GM19025 (cell line): ENCODE results near the gene ASTN2.
A peak's percentile ranks its signal among the peaks of the same experiment; 100 is the strongest.

Source experiments
- ATAC-seq: cut with Tn5 transposase; IDR thresholded peaks from one replicate; pipeline ENCODE4 v1.9.1; 2021; ENCODE audit warnings: mild to moderate bottlenecking, low read depth, moderate library complexity; ENCODE audit not compliant: unreplicated experiment

Gene ASTN2

GRCh38 chr9:116524778-116525470 is 889.9 kb downstream of the ASTN2 start:
- ATAC-seq = no peak

- ATAC-seq = no peak
Observed at GRCh38 chr9:116520218-116520617, 894.6 kb downstream of the ASTN2 start.

- no peak for ATAC-seq
Observed at GRCh38 chr9:116516456-116516855, 898.4 kb downstream of the ASTN2 start.

GRCh38 chr9:116515541-116515940 is 899.3 kb downstream of the ASTN2 start:
- ATAC-seq = no peak

GRCh38 chr9:116506685-116507084 is 908.2 kb downstream of the ASTN2 start:
- no peak for ATAC-seq

- ATAC-seq = peak; percentile 95
Observed at GRCh38 chr9:116504893-116505480, 909.9 kb downstream of the ASTN2 start.

- ATAC-seq = no peak
Observed at GRCh38 chr9:116504081-116504480, 910.8 kb downstream of the ASTN2 start.

- ATAC-seq = no peak
Observed at GRCh38 chr9:116502746-116503145, 912.1 kb downstream of the ASTN2 start.

- ATAC-seq = no peak
Observed at GRCh38 chr9:116501871-116502270, 913.0 kb downstream of the ASTN2 start.

GRCh38 chr9:116499986-116500871 is 914.6 kb downstream of the ASTN2 start:
- ATAC-seq = no peak

GRCh38 chr9:116499434-116499833 is 915.4 kb downstream of the ASTN2 start:
- no peak for ATAC-seq

- no peak for ATAC-seq
Observed at GRCh38 chr9:116497095-116497890, 917.6 kb downstream of the ASTN2 start.

GRCh38 chr9:116496167-116496566 is 918.7 kb downstream of the ASTN2 start:
- no peak for ATAC-seq

- no peak for ATAC-seq
Observed at GRCh38 chr9:116495725-116496124, 919.1 kb downstream of the ASTN2 start.

GRCh38 chr9:116494815-116495634 is 919.8 kb downstream of the ASTN2 start:
- no peak for ATAC-seq

GRCh38 chr9:116493183-116493860 is 921.5 kb downstream of the ASTN2 start:
- ATAC-seq = no peak

- ATAC-seq = no peak
Observed at GRCh38 chr9:116491659-116492058, 923.2 kb downstream of the ASTN2 start.

GRCh38 chr9:116491219-116491618 is 923.6 kb downstream of the ASTN2 start:
- ATAC-seq = no peak

GRCh38 chr9:116490321-116490720 is 924.5 kb downstream of the ASTN2 start:
- ATAC-seq = no peak
